ENCODE data around the gene C1orf159.
"Not testable (repeated sequence)": the region's sequence is repeated elsewhere in the genome, so short reads cannot be mapped to it uniquely, and the experiment has no call there.

The C1orf159 gene

DNA sequence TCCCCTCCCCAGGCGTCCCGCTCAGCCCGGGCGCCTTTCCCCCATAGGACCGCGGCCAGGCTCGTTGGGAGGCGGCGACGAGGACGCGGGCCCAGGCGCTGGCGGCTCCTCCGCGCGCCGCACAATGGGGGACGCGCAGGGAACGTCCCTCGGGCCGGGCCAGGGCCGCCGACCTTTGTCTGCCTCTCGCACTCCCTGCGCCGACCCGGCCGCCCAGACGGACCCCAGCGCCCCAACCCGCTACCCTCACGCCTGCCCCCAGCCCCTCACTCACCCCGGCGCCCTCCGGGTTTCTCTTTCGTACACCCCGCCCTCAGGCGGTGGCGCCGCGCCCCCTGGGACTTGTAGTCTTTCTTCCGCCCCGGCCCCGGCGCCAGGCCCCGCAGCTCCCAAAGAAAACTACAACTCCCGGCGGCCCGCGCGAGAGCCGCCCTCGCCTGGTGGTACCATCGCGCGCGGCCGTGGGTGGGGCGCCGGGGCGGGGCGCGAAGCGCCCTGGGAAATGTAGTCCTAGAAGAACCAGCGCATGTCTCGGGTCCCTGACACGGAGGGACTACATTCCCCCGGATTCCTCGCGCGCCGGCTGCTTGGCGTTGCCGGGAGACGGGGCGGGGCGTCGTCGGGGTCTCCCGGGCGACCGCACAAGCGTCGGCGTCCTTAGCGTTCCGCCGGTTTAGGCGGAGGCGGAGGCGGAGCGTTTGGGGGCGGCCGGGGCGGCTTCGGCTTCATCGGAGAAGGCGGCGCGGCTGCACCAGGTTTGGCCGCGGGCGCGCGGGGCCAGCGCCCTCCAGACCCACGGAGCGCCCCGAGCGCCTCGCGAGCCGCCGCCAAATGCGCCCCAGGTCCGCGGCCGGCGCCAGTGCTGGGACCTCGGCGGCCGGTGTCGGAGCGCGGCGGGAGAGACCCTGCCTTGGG lies at the start of gene C1orf159:
C1orf159 (minus strand) TSS at position 304 of the 915 bp plus-strand sequence. CDS start 24,546 bp downstream, outside the sequence.
- DNase-seq = peak; percentile 100

DNA sequence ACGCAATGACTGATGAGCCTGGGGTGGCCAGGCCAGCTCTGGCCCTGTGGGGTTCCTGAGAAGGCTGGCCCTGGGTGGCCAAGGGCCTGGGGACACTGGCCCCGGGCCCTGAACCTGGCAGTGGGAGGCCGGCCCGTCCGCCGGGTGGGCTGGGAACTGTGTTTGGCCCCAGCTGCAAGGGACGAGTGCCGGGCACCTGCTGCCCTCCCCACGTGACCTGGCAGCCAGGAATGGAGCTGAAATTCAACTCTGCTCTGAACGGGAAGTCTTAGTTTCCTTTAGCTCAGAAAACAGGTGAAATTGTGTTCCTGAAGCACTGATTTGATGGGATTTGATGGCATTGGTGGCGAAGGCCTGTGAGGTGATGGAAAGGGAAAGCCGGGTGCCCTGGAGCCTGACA lies 49.6 kb upstream of the C1orf159 start:
- peak; percentile 36 for DNase-seq

GRCh38 chr1:1164701-1165451 lies 49.0 kb upstream of the C1orf159 start:
- peak; percentile 58 for DNase-seq

GRCh38 chr1:1164361-1164700 lies 48.4 kb upstream of the C1orf159 start:
- no peak for DNase-seq

DNA sequence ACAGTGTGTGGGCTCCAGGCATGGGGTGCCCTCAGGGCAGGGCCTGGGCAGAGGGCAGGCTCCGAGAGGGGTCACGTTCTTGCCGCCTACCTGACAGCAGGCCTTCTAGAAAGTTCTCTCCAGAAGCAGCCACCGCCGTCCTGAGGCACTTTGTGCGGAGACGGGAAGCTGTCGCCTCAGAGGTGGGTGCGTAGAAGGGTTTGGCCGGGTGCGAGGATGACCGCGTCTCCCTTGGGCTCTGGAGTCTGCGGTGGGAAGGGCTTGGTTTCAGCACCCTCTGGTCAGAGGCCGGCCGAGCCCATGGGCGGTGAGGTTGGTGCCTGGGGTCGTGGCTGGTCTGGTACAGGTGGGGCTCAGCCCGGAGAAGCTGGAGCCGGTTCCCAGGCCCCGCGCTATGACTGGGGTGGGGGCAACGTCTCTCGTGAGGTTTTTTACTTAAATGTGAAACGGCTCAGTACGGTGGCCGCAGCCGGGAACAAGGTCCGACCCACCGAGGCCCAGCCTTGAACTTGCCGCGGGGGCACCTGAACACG lies 47.7 kb upstream of the C1orf159 start:
- DNase-seq = peak; percentile 80

DNA sequence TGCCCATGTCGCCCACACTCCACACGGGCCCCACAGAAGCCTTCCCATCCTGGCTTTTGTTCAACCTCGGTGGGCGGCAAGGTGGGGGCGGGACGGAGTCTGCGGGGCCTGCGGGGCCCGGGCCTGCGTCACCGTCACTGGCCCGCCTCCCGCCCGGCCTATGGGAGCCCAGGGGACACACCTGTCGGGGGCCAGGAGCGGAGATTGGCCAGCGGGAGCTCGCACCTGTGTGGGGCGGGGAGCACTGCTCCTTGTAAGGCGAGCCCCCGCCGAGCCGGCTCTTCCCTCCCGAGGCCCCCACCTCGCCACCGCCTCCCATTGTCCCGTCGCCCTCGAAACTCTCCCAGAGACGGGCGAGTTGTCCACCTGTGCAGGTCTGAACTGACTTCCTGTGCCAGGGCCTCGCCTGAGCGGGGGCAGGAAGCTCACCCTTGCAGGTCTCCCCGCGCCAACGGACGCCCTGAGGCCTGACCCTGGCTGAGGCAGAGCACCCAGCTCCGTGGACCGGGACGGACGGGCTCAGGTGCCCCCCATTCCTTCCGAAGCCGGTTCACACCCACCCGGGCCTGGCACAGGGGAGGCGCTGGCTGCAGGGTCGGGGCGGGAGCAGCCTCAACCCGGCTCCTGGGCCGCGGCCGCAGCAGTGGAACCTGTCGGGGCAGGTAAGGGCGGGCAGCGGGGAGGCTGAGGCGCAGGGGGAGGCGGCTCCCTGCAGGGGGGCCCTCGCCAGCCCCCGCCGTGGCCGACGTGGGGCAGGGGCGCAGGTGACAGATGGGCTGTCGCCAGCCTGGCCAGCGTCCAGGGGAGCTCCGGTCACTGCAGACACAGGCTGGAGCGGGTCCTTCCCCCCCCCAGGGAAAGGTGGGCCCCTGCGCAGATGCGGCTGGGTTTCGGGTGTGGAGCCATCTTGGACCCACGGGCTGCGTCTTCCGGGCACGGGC lies 47.0 kb upstream of the C1orf159 start:
- DNase-seq = peak; percentile 100

GRCh38 chr1:1161683-1162079 lies 45.8 kb upstream of the C1orf159 start:
- DNase-seq = no peak

- DNase-seq = no peak
Measured at GRCh38 chr1:1161078-1161682, 45.3 kb upstream of the C1orf159 start.

DNA sequence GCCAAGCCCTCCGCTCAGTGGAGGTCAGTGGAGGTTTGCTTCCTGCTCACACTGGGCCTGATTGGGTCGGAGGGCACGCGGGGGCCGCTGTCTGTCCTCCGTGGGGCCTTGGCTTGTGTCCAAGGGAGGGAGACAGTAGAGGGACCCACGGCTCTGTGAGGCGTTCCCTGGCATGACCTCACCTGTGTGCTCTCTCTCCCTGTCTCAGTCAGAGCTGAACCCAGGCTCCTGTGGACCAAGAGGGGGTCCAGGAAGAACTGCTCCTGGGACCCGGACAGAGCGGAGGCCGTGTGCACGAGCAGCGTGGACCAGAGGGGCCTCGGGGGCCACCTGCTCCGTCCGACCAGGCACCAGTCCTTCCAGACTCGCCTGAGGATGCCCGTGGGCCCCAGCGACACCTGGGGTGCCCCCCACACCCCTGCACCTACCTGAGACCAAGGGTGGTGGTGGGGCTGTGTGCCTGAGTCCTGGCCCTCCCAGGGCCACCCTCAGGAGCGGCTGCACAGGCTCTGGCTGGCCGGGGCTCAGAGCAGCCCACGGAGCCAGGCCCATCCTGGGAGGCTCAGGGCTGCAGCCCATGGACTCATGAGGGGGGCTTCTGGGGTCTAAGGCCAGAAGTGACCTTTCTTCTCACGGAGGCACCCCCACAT lies 44.5 kb upstream of the C1orf159 start:
- no peak for DNase-seq

GRCh38 chr1:1157914-1158710 lies 42.2 kb upstream of the C1orf159 start:
- no peak for DNase-seq

- DNase-seq = no peak
Measured at GRCh38 chr1:1157426-1157913, 41.6 kb upstream of the C1orf159 start.

GRCh38 chr1:1157033-1157365 lies 41.1 kb upstream of the C1orf159 start:
- no peak for DNase-seq

DNA sequence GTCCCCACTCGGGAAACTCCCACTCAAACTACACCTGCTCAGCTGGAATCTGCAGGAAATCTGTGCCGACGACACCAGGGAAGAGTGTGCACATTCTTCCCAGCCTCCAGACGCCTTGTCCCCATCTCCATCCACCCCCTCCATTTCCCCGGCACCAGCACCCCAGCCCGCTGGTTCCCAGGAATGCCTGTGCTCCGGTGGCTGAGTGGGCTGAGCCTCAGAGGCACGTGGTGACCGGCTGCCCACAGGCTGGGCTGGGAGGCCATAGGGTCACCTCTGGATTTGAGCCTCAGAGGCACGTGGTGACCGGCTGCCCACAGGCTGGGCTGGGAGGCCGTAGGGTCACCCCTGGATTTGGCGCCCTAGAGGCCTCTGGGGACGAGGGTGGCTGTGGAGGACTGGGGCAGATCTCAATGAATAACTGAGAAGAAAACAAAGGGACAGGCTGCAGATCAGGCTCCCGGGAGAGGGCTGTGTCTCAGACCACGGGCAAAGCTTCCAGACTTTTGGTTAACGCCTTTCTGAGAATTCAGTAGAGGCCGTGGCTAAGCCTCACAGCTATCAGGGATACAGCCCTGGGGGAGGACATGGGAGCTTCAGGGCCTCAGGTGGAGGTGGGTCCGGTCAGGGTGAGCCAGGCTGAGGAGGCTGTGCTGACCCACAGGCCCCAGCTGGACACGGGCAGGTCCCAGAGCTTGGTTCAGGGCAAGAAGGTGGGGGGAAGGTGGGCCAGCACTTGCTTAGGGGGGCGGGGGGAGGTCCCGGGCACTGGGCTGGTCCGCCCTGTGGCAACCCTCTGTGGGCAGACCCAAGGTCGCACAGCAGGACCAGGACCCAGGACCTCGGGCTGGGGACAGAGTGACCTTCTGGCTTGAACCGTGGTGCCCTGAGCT lies 40.5 kb upstream of the C1orf159 start:
- DNase-seq = no peak

DNA sequence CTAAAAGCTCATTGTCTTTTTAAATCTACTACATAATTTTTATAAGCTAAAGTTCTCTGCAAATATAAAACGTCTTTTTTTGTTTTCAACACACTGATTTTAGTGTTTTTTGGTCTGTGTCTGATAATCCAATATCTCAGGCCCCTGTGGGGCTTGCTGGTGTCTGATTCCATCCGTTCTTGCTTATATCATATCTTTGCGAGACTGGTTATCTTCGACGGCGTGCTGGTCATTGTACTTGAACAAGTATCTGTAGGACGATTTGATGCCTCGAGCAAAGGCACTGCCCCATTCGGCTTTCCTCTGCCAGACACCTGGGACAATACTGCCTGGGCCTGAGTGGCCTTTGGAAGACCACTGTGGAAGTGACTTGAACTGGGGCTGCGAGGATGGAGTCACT lies 39.4 kb upstream of the C1orf159 start:
- no peak for DNase-seq

DNA sequence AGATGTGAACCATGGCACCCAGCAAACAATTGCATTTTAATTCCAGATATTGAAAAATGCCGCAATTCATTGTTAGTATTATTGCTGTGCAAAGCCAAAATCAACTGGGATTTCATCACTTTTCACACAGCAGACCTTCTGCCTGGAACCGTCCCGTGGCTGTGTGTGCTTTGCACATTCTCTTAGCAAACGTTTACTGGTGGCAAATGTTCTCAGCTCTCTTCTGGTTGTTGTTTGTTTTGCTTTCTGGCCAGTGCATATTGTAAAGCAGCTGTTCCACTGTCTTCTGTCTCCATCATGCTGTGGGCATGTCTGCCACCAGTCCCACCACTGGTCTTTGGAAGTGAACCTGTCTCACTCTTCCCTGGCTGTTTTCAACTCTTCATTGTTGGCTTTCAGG lies 38.0 kb upstream of the C1orf159 start:
- no peak for DNase-seq

DNA sequence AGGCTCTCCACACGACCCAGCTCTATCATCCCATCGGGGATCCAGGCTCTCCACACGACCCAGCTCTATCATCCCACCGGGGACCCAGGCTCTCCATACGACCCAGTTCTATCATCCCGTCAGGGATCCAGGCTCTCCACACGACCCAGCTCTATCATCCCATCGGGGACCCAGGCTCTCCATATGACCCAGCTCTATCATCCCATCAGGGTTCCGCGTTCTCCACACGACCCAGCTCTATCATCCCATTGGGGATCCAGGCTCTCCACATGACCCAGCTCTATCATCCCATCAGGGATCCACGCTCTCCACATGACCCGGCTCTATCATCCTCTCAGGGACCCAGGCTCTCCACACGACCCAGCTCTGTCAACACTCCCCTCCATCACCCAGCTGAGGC lies 37.3 kb upstream of the C1orf159 start:
- DNase-seq = not testable (repeated sequence)

- DNase-seq = not testable (repeated sequence)
Measured at GRCh38 chr1:1152431-1152830, 36.5 kb upstream of the C1orf159 start.

DNA sequence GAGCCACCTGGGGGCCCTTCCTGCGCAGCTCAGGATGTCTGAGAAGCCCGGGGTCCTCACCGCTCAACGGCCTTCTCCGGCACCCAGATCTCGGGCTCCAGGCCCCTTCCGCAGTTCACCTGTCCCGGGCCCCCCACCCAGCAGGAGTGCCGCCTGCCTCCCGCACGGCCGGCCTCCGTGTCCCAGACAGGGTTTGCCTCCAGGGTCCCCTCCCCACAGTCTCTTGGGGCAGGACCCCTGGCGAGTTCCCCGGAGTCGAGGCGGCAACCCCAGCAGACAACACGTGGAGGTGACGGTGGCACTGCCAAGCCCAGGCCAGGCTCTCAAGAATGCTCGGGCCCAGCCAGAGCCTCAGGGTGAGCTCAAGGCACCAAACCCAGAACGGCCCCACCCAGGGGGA lies 35.4 kb upstream of the C1orf159 start:
- no peak for DNase-seq

- no peak for DNase-seq
Measured at GRCh38 chr1:1150100-1150499, 34.2 kb upstream of the C1orf159 start.

GRCh38 chr1:1149416-1149815 lies 33.5 kb upstream of the C1orf159 start:
- DNase-seq = no peak

Data from NCI-H510A (cell line).